PC-9 (cell line): ENCODE measurements around the gene RXYLT1.

ENCODE experiments used
- CTCF ChIP-seq: fragments of 200-600 bp; sonication (generic); conservative IDR thresholded peaks from 2 replicates; pipeline ENCODE4 v1.6.1; 2017; ENCODE audit warnings: mixed run types, antibody characterized with exemption, mild to moderate bottlenecking, moderate library complexity
- EZH2 ChIP-seq: fragments of 200-600 bp; sonication (generic); IDR thresholded peaks from 2 replicates; pipeline ENCODE4 v1.8.0; 2017; ENCODE audit warnings: antibody characterized with exemption, low read depth

- TF ChIP-seq EZH2 (no peak), CTCF (no peak)
These were observed 69.9 kb downstream of the RXYLT1 start for GRCh38 chr12:63849641-63850040.
